ENCODE measurements around the gene WDR46. TPM values are rescaled to one million over a fixed set of nuclear protein-coding genes. Genes with fewer than 3 reads are reported as not detected.

WDR46 gene
- total RNA-seq = 54.5 and 60.6 TPM in 2 replicates
- long read RNA-seq, transcript WDR46-231 (15 exons, 2,358 nt) = major isoform, 109 of 122 reads
- long read RNA-seq, partial matches to known transcripts = 3 of 122 reads
- long read RNA-seq, other reads (novel, unspliced or antisense) = 10 of 122 reads

GRCh38 chr6:33288921-33289783, at the start of gene WDR46, which contains the start of gene PFDN6:
Gene WDR46, minus strand, starts transcription at chr6:33289239. Its CDS starts 69 bp downstream, at chr6:33289170.
Gene PFDN6, plus strand, starts transcription at chr6:33289601. Its CDS starts 256 bp downstream, at chr6:33289857.
- TF ChIP-seq CTCF (conservative IDR thresholded peaks at IDR 0.05) = no peak
- peak within 1 kb of the TSS; percentile 96 for H3K4me3 Mint-ChIP-seq
- peaks cover 31% of the 10 kb centered on the region for H3K4me1 Mint-ChIP-seq
- H3K27ac Mint-ChIP-seq (ENCODE audit: unreplicated experiment) = peak within 1 kb of the TSS; percentile 76
- peaks cover 2% of the 10 kb centered on the region for H3K36me3 Mint-ChIP-seq (ENCODE audit: low read depth)
- no peaks in the 10 kb centered on the region for H3K9me3 Mint-ChIP-seq
- peak; percentile 62 for DNase-seq (ENCODE audit: low read depth, low spot score)
- H3K27me3 Mint-ChIP-seq (ENCODE audit: low read depth) = no peaks in the 10 kb centered on the region

DNA sequence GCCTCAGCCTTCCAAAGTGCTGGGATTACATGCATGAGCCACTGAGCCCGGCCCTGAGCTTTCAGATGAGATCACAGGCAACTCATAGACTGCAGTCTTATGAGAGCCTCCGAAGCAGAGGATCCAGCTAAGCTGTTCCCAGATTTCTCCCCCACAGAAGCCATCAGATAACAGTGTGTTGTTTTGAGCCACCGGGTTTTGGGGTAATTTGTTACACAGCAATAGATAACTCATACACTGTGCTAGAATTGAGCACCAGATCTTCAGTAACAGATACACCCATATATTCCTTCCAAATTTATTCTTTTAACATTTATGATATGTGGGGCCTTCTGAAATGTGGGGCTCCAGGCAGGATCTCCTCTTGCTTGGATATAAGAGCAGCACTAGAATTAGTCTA, 47.5 kb upstream of the WDR46 start:
- Mint-ChIP-seq H3K36me3 (ENCODE audit: low read depth) (no peaks in the 10 kb centered on the region), H3K27me3 (ENCODE audit: low read depth) (no peaks in the 10 kb centered on the region), H3K4me1 (no peaks in the 10 kb centered on the region), H3K9me3 (no peaks in the 10 kb centered on the region), H3K4me3 (no peak overlapping the region), H3K27ac (ENCODE audit: unreplicated experiment) (no peak overlapping the region)
- TF ChIP-seq CTCF (conservative IDR thresholded peaks at IDR 0.05) = no peak
- DNase-seq (ENCODE audit: low read depth, low spot score) = no peak

DNA sequence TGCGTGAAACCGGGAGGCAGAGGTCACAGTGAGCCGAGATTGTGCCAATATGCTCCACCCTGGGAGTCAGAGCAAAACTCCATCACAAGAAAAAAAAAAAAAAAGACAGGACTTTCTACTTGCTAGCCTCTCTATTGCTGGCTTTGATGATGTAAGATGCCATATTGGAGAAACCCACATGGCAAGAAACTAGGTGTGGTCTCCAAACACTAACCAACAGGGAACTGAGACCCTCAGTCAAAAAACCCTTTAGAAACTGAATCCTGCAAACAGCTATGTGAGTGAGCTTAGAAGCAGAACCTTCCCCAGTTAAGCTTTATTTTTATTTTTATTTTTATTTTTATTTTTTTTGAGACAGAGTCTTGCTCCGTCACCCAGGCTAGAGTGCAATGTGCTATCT, 46.9 kb upstream of the WDR46 start:
- H3K36me3 Mint-ChIP-seq (ENCODE audit: low read depth) = no peaks in the 10 kb centered on the region
- H3K4me1 Mint-ChIP-seq = no peaks in the 10 kb centered on the region
- no peak for DNase-seq (ENCODE audit: low read depth, low spot score)
- H3K27ac Mint-ChIP-seq (ENCODE audit: unreplicated experiment) = no peak overlapping the region
- H3K27me3 Mint-ChIP-seq (ENCODE audit: low read depth) = no peaks in the 10 kb centered on the region
- H3K9me3 Mint-ChIP-seq = no peaks in the 10 kb centered on the region
- no peak overlapping the region for H3K4me3 Mint-ChIP-seq
- no peak for TF ChIP-seq CTCF (conservative IDR thresholded peaks at IDR 0.05)

- TF ChIP-seq CTCF (conservative IDR thresholded peaks at IDR 0.05) = no peak
- no peak for DNase-seq (ENCODE audit: low read depth, low spot score)
- H3K9me3 Mint-ChIP-seq = no peaks in the 10 kb centered on the region
- no peak overlapping the region for H3K27ac Mint-ChIP-seq (ENCODE audit: unreplicated experiment)
- no peaks in the 10 kb centered on the region for H3K27me3 Mint-ChIP-seq (ENCODE audit: low read depth)
- no peak overlapping the region for H3K4me3 Mint-ChIP-seq
- H3K4me1 Mint-ChIP-seq = no peaks in the 10 kb centered on the region
- H3K36me3 Mint-ChIP-seq (ENCODE audit: low read depth) = no peaks in the 10 kb centered on the region
These were observed 44.6 kb upstream of the WDR46 start for GRCh38 chr6:33333666-33334065.

DNA sequence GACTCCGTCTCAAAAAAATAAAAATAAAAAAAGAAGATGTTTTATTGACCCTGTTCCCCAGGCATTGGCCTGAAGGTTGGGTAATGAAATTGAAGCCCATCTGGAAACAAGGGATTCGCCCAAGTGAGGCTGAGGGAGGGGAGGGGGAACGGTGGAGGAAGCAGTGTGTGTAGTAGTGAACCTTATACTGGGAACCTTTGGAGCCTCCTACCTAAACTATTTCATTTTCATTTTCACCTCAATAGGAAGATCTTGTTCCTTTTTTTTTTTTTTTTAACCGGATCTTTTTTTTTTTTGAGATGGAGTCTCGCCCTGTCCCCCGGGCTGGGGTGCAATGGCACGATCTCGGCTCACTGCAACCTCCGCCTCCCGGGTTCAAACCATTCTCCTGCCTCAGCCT, 41.7 kb upstream of the WDR46 start:
- H3K4me3 Mint-ChIP-seq = no peak overlapping the region
- H3K27me3 Mint-ChIP-seq (ENCODE audit: low read depth) = no peaks in the 10 kb centered on the region
- DNase-seq (ENCODE audit: low read depth, low spot score) = no peak
- TF ChIP-seq CTCF (conservative IDR thresholded peaks at IDR 0.05) = no peak
- H3K27ac Mint-ChIP-seq (ENCODE audit: unreplicated experiment) = no peak overlapping the region
- H3K4me1 Mint-ChIP-seq = no peaks in the 10 kb centered on the region
- no peaks in the 10 kb centered on the region for H3K36me3 Mint-ChIP-seq (ENCODE audit: low read depth)
- no peaks in the 10 kb centered on the region for H3K9me3 Mint-ChIP-seq
